B cell (primary cell): Measurements from ENCODE around the gene GALNT18. TPM values are rescaled to one million over a fixed set of nuclear protein-coding genes. Genes with fewer than 3 reads are reported as not detected.

ENCODE experiments used
- ATAC-seq: fragments of 200-7000 bp; cut with Tn5 transposase; one replicate; pipeline ENCODE4 v1.10.0; 2021; ENCODE audit warnings: low read depth, mild to moderate bottlenecking, moderate number of reproducible peaks, moderate library complexity
- CTCF ChIA-PET: fragments of 350-600 bp; sonication (Branson Sonifier 250); formaldehyde crosslinking; loops from one replicate; lab custom pipeline; 2021; ENCODE audit warnings: antibody characterized with exemption, inconsistent platforms; lab: Charles Lee
- POLR2A ChIA-PET: fragments of 350-600 bp; sonication (Branson Sonifier 250); formaldehyde crosslinking; loops from one replicate; lab custom pipeline; 2021; ENCODE audit warnings: antibody characterized with exemption; lab: Charles Lee
- DNase-seq: peaks from one replicate; pipeline ENCODE4 v3.0.0; 2013
- H2AFZ ChIP-seq: 2 replicates; pipeline ENCODE4 v1.6.1; 2012; ENCODE audit warnings: mild to moderate bottlenecking, low read depth, low read length; ENCODE audit not compliant: insufficient read depth, poor library complexity, severe bottlenecking
- H3K27ac ChIP-seq, 2 donors: 1 replicate in 1 of 2; 2 replicates in 1 of 2; pipeline ENCODE4 v1.5.1; 2012 to 2013; ENCODE audit warnings: low read length in 2 of 2, mild to moderate bottlenecking in 2 of 2, moderate library complexity in 1 of 2
- H3K27me3 ChIP-seq, 4 experiments: fragments of 200-600 bp in 1 of 4; sonication (generic) in 1 of 4; replicated peaks in 1 of 4; 1 replicate in 2 of 4; 2 replicates in 2 of 4; pipeline versions ENCODE4 v1.6.1 to v1.7.0; 2013 to 2016; ENCODE audit warnings: low read length in 3 of 4, mild to moderate bottlenecking in 2 of 4, mixed read lengths in 1 of 4, moderate library complexity in 1 of 4; ENCODE audit not compliant: insufficient read depth in 4 of 4, control insufficient read depth in 3 of 4; ENCODE audit errors: control extremely low read depth in 1 of 4
- H3K36me3 ChIP-seq, 2 experiments: replicated peaks in 1 of 2; 1 replicate in 1 of 2; 2 replicates in 1 of 2; pipeline versions ENCODE4 v1.6.1 to v1.7.1; 2013; ENCODE audit warnings: low read length in 1 of 2; ENCODE audit not compliant: insufficient read depth in 2 of 2, control insufficient read depth in 1 of 2; ENCODE audit errors: control extremely low read depth in 1 of 2, extremely low read depth in 1 of 2
- H3K4me1 ChIP-seq, 2 donors: fragments of 200-600 bp in 1 of 2; sonication (generic) in 1 of 2; 1 replicate in 1 of 2; 2 replicates in 1 of 2; pipeline versions ENCODE4 v1.5.1 to v1.6.1; 2013 to 2017; ENCODE audit warnings: low read length in 2 of 2; ENCODE audit not compliant: control insufficient read depth in 2 of 2, insufficient read depth in 2 of 2
- H3K4me2 ChIP-seq: replicated peaks from 2 replicates; pipeline ENCODE3; 2012; ENCODE audit warnings: mild to moderate bottlenecking, low read depth, low read length; ENCODE audit not compliant: poor library complexity, severe bottlenecking
- H3K4me3 ChIP-seq, 5 experiments: fragments of 200-600 bp in 1 of 5; sonication (generic) in 1 of 5; 1 replicate in 3 of 5; 2 replicates in 2 of 5; pipeline versions ENCODE4 v1.5.1 to v1.7.0; 2011 to 2016; ENCODE audit warnings: low read length in 4 of 5, mild to moderate bottlenecking in 4 of 5, low read depth in 2 of 5, control low read depth in 1 of 5, moderate library complexity in 1 of 5; ENCODE audit not compliant: insufficient read depth in 1 of 5; ENCODE audit errors: control extremely low read depth in 1 of 5, extremely low read depth in 1 of 5
- H3K79me2 ChIP-seq: fragments of 200-600 bp; sonication (generic); one replicate; pipeline ENCODE4 v1.6.0; 2016; ENCODE audit warnings: low read length; ENCODE audit not compliant: control insufficient read depth, insufficient read depth
- H3K9ac ChIP-seq: fragments of 200-600 bp; sonication (generic); 2 replicates; pipeline ENCODE4 v1.6.1; 2017; ENCODE audit warnings: mild to moderate bottlenecking, low read length, moderate library complexity
- H3K9me3 ChIP-seq, 3 donors: one replicate each; pipeline versions ENCODE4 v1.6.1 to v1.7.1; 2013; ENCODE audit warnings: low read length in 2 of 3; ENCODE audit not compliant: control insufficient read depth in 2 of 3, insufficient read depth in 1 of 3; ENCODE audit errors: control extremely low read depth in 1 of 3
- H4K20me1 ChIP-seq: 2 replicates; pipeline ENCODE4 v1.6.0; 2012; ENCODE audit warnings: mild to moderate bottlenecking, low read length; ENCODE audit not compliant: insufficient read depth, control insufficient read depth, poor library complexity, severe bottlenecking
- H3K27ac Mint-ChIP-seq: one replicate; pipeline ENCODE4 v1.8.0; 2021; ENCODE audit warnings: mixed read lengths
- H3K27me3 Mint-ChIP-seq: one replicate; pipeline ENCODE4 v1.8.0; 2021; ENCODE audit warnings: mixed read lengths
- H3K4me1 Mint-ChIP-seq: one replicate; pipeline ENCODE4 v1.8.0; 2021; ENCODE audit warnings: mixed read lengths
- H3K4me3 Mint-ChIP-seq: one replicate; pipeline ENCODE4 v1.8.0; 2021; ENCODE audit warnings: mixed read lengths
- H3K9me3 Mint-ChIP-seq: one replicate; pipeline ENCODE4 v1.8.0; 2022; ENCODE audit warnings: mixed read lengths; ENCODE audit not compliant: insufficient read depth
- CTCF ChIP-seq: fragments of 200-600 bp; IDR thresholded peaks from one replicate; pipeline ENCODE4 v1.8.0; 2022; ENCODE audit warnings: antibody characterized with exemption, mild to moderate bottlenecking
- EZH2 ChIP-seq: IDR thresholded peaks from 2 replicates; pipeline ENCODE4 v1.6.1; 2012; ENCODE audit warnings: borderline replicate concordance, low read depth, mild to moderate bottlenecking, moderate library complexity, low read length; ENCODE audit not compliant: insufficient read depth, poor library complexity, severe bottlenecking
- WGBS: methylation state at CpG from one replicate; pipeline ENCODE4 v1.1.5; 2013; ENCODE audit warnings: missing lambda C conversion rate; ENCODE audit not compliant: insufficient coverage; 5-methylcytosine and 5-hydroxymethylcytosine counted together
- intact Hi-C: fragments of 100-400 bp; cut with micrococcal nuclease; formaldehyde crosslinking; loops from one replicate; pipeline ENCODE4 v1.10.0; 2022
- polyA minus RNA-seq: library from RNA; depleted of rRNA, polyadenylated mRNA; stranded (reverse); fragments of >200 nt; gene quantifications from 2 replicates; pipeline ENCODE4 v1.2.3, GENCODE V29; 2012
- polyA plus RNA-seq: library from polyadenylated mRNA; depleted of rRNA; stranded (reverse); fragments of >200 nt; gene quantifications from 2 replicates; pipeline ENCODE4 v1.2.3, GENCODE V29; 2012
- total RNA-seq, 2 donors: library from RNA; stranded (reverse); fragments of 120-200 nt in 1 of 2; gene quantifications; 1 replicate in 1 of 2; 2 replicates in 1 of 2; pipeline versions ENCODE4 v1.2.3 to v1.2.4, GENCODE V29; 2013 to 2022

The GALNT18 gene
- total RNA-seq: not detected in 2 replicates
- 0.33 TPM for total RNA-seq (2013)
- not detected in 2 replicates for polyA plus RNA-seq
- polyA minus RNA-seq: not detected in 2 replicates

DNA sequence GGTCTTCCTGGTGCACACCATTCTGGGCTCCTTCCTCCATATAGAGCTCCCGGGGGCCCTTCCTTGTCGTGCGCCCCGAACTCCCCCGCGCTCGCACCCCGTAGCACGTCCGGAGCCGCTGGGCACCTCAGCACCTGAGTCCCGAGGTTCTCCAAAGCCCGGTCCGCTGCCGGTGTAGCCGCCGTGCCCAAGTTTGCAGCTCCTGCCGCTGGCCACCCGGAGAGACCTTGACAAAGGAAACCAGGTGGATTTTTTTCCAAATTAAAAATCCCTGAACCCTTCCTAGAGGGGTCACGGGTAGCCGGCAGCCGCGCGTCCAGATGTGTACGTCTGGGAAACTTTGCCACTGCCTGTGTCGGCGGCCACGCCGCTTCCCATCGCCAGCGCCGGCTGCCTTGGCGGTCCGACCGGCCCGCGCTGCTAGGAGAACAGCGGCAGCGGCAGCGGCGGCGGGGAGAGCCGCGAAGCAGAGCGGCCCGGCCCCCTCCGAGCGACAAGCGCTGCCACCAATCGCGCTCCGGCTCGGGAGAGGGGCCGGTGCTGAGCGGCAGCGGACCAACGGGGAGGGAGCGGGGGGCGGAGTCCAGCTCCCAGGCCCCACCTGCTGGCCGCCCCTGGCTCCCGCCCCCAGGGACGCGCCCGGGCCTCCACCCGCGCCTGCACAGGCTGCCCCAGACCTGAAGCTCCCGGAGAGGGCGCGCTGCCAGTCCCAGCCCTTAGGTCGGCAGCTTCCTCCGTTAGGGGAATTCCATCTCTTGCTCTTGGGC lies at the start of gene GALNT18:
Gene GALNT18 (minus strand): TSS at position 433 of the 767 bp plus-strand sequence.
- H3K4me3 ChIP-seq: peak within 1 kb of the TSS in 4 of 5 experiments; percentile 17 to 48 (median 36)
- TF ChIP-seq CTCF (no peak), EZH2 (no peak)
- H3K27ac ChIP-seq: no peak within 1 kb of the TSS
- H3K27ac Mint-ChIP-seq: no peak within 1 kb of the TSS
- H3K4me1 Mint-ChIP-seq: peaks cover 19% of the 10 kb centered on the region
- H4K20me1 ChIP-seq: no peaks in the 10 kb centered on the region
- peaks cover 0 to 15% (median 0%) of the 10 kb centered on the region in 3 donors for H3K9me3 ChIP-seq
- peaks cover 61% of the 10 kb centered on the region for H3K27me3 Mint-ChIP-seq
- peak within 1 kb of the TSS; percentile 80 for H3K4me3 Mint-ChIP-seq
- H2AFZ ChIP-seq: peak within 1 kb of the TSS; percentile 44
- under 1% methylated on average over 71 of the region's 71 CpGs for WGBS
- DNase-seq (peak; percentile 60), ATAC-seq (peak; percentile 98)
- H3K9me3 Mint-ChIP-seq: no peaks in the 10 kb centered on the region
- H3K36me3 ChIP-seq: no peaks in the 10 kb centered on the region
- ChIA-PET POLR2A (no interaction called here), CTCF (no interaction called here)
- peak within 1 kb of the TSS; percentile 67 for H3K4me2 ChIP-seq
- peak within 1 kb of the TSS; percentile 39 for H3K9ac ChIP-seq
- peaks cover 13 to 19% of the 10 kb centered on the region in 2 donors for H3K4me1 ChIP-seq
- H3K79me2 ChIP-seq: no peaks in the 10 kb centered on the region
- intact Hi-C loops: loop anchor here (10.0 kb wide), 1 partner anchor 687 kb away; no protein-coding TSS in a partner anchor
- H3K27me3 ChIP-seq: peaks cover 0 to 46% (median 20%) of the 10 kb centered on the region in 4 experiments

- Histone ChIP-seq H3K9me3 (no peaks in the 10 kb centered on the region), H3K36me3 (no peaks in the 10 kb centered on the region), H3K4me1 (no peaks in the 10 kb centered on the region), H3K4me2 (no peak overlapping the region), H3K79me2 (no peaks in the 10 kb centered on the region), H3K27ac (no peak overlapping the region), H3K4me3 (no peak overlapping the region), H4K20me1 (no peaks in the 10 kb centered on the region), H3K27me3 (peaks cover 0 to 5% (median 0%) of the 10 kb centered on the region in 4 experiments), H2AFZ (no peak overlapping the region), H3K9ac (no peak overlapping the region)
- ChIA-PET POLR2A (no interaction called here), CTCF (no interaction called here)
- Mint-ChIP-seq H3K27me3 (peaks cover 13% of the 10 kb centered on the region), H3K4me1 (no peaks in the 10 kb centered on the region), H3K4me3 (no peak overlapping the region), H3K9me3 (no peaks in the 10 kb centered on the region), H3K27ac (no peak overlapping the region)
- ATAC-seq (no peak), DNase-seq (no peak)
- 90% methylated on average over 5 of the region's 5 CpGs for WGBS
- TF ChIP-seq EZH2: no peak
- TF ChIP-seq CTCF: no peak
- intact Hi-C loops: no loop called here
Measured at GRCh38 chr11:11670574-11670973, 48.8 kb upstream of the GALNT18 start.
